Head of caudate nucleus (tissue), 42 donors: ENCODE data around the gene ZNF778.
"Not testable (repeated sequence)": the region's sequence is repeated elsewhere in the genome, so short reads cannot be mapped to it uniquely, and the experiment has no call there.

Experiments used
- DNase-seq, 42 donors: peaks; one replicate each; pipeline versions ENCODE4 v3.0.0 to v3.0.0-alpha.2; 2020 to 2021; ENCODE audit warnings: mixed read lengths in 7 of 42
- intact Hi-C: fragments of 100-400 bp; cut with DNase I; formaldehyde crosslinking; loops from one replicate; pipeline ENCODE4 v1.15.0; 2022

The ZNF778 gene

DNA sequence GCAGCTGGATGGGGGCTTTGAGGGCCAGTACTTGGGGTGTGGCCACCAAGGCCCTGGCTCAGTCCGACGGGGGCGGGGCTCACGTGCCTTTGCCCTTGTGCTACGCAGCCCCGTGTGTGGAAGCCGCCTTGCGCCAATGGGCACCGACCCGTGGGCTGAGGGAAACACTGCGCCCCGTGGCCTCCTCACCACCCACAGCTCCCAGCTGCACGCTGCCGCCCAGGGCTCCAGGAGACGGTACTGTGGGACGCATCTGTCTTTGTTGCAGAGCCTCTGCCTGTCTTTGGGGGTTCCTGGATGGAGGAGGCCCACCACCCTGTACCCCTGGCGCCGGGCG lies 38.4 kb upstream of the ZNF778 start:
- intact Hi-C loops = no loop called here
- no peak for DNase-seq

DNA sequence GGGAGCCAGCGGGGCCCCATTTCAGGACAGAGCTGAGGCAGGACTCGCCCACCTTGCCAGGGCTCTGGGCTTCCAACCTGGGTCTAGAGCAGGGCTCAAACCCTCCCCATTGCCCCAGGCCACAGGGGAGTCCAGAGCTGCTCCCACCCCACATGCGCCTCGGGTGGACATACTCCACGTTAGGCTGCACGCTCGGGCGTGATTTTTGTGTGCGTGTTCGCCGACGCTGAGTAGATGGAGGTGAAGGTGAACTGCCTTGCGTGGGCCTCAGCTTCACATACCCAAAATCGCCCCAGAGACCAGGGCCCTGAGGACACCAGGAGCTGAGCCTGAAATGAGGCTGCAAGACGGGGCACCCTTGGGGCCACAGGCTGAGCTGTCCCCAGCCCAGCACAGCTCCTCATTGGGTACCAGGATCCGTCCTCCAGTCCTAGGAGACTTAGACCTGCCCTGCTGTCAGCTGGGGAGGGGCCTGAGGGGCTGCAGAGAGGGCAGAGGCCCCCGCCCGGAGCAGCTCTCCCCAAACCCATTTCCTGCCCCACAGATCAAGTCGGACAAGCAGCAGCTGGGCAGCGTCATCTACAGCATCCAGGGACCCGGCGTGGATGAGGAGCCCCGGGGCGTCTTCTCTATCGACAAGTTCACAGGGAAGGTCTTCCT lies 37.7 kb upstream of the ZNF778 start:
- DNase-seq = no peak
- intact Hi-C loops = no loop called here

GRCh38 chr16:89183463-89183862 lies 34.0 kb upstream of the ZNF778 start:
- intact Hi-C loops = no loop called here
- DNase-seq = no peak

GRCh38 chr16:89183975-89184676 lies 33.4 kb upstream of the ZNF778 start:
- no peak for DNase-seq
- intact Hi-C loops = no loop called here

DNA sequence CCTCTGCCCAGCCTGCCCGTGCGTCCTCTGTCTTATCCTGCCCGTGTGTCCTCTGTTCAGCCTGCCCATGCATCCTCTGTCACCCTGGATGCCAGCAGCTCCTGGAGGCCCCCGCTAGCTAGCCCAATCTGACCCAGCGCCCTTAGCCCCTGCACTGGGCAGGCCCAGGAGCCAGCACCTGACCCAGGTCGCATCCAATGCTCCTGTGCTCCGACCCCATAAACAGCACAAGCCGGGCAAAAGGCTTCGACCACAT lies 32.9 kb upstream of the ZNF778 start:
- intact Hi-C loops = no loop called here
- no peak for DNase-seq

- intact Hi-C loops = no loop called here
- DNase-seq = no peak
Observed at GRCh38 chr16:89184933-89185794, 32.3 kb upstream of the ZNF778 start.

DNA sequence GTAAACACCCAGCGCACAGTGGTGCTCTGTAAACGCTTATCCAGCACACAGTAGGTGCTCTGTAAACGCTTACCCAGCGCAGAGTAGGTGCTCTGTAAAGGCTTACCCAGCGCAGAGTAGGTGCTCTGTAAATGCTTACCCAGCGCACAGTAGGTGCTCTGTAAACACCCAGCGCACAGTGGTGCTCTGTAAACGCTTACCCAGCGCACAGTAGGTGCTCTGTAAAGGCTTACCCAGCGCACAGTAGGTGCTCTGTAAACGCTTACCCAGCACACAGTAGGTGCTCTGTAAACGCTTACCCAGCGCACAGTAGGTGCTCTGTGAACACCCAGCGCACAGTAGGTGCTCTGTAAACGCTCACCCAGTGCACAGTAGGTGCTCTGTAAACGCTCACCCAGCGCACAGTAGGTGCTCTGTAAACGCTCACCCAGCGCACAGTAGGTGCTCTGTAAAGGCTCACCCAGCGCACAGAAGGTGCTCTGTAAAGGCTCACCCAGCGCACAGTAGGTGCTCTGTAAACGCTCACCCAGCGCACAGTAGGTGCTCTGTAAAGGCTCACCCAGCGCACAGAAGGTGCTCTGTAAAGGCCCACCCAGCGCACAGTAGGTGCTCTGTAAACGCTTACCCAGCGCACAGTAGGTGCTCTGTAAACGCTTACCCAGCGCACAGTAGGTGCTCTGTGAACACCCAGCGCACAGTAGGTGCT lies 31.5 kb upstream of the ZNF778 start:
- intact Hi-C loops, DNase-seq: not testable (repeated sequence)

DNA sequence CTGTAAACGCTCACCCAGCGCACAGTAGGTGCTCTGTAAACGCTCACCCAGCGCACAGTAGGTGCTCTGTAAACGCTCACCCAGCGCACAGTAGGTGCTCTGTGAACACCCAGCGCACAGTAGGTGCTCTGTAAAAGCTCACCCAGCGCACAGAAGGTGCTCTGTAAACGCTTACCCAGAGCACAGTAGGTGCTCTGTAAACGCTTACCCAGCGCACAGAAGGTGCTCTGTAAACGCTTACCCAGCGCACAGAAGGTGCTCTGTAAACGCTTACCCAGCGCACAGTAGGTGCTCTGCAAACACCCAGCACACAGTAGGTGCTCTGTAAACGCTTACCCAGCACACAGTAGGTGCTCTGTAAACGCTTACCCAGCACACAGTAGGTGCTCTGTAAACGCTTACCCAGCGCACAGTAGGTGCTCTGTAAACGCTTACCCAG lies 30.9 kb upstream of the ZNF778 start:
- DNase-seq, intact Hi-C loops: not testable (repeated sequence)

GRCh38 chr16:89187032-89187769 lies 30.3 kb upstream of the ZNF778 start:
- no peak for DNase-seq
- intact Hi-C loops = no loop called here

- no peak for DNase-seq
- intact Hi-C loops = no loop called here
Observed at GRCh38 chr16:89187770-89188392, 29.6 kb upstream of the ZNF778 start.

- intact Hi-C loops, DNase-seq: not testable (repeated sequence)
Observed at GRCh38 chr16:89188471-89189357, 28.8 kb upstream of the ZNF778 start.

GRCh38 chr16:89189358-89190025 lies 28.0 kb upstream of the ZNF778 start:
- intact Hi-C loops = no loop called here
- DNase-seq = no peak

- no peak for DNase-seq
- intact Hi-C loops = no loop called here
Observed at GRCh38 chr16:89190150-89190958, 27.1 kb upstream of the ZNF778 start.

- no peak for DNase-seq
- intact Hi-C loops = no loop called here
Observed at GRCh38 chr16:89191033-89191900, 26.2 kb upstream of the ZNF778 start.

GRCh38 chr16:89191901-89192185 lies 25.7 kb upstream of the ZNF778 start:
- no peak for DNase-seq
- intact Hi-C loops = no loop called here
